22Rv1 (cell line): ENCODE measurements around the gene MCM5.

Experiments
- CTCF ChIP-seq: fragments of 450-650 bp; IDR thresholded peaks from 2 replicates; pipeline ENCODE4 v1.5.1; 2017; ENCODE audit warnings: mild to moderate bottlenecking
- ZFX ChIP-seq: fragments of 450-650 bp; IDR thresholded peaks from 2 replicates; pipeline ENCODE4 v1.6.1; 2017; ENCODE audit warnings: antibody characterized with exemption, borderline replicate concordance

GRCh38 chr22:35393116-35394010, 6.6 kb upstream of the MCM5 start:
- no peak for TF ChIP-seq CTCF
- no peak for TF ChIP-seq ZFX
